Nephron progenitor cell (in vitro differentiated cells): ENCODE results near the gene SLC35F1.

ENCODE experiments used
- DNase-seq: peaks from one replicate; pipeline ENCODE4 v3.0.0; 2021
- H3K27ac Mint-ChIP-seq: 2 replicates; pipeline ENCODE4 v1.8.0; 2021; ENCODE audit warnings: mild to moderate bottlenecking, moderate library complexity, mixed read lengths
- H3K27me3 Mint-ChIP-seq: 2 replicates; pipeline ENCODE4 v1.8.0; 2021; ENCODE audit warnings: mild to moderate bottlenecking, low read depth, mixed read lengths; ENCODE audit not compliant: poor library complexity
- H3K36me3 Mint-ChIP-seq: 2 replicates; pipeline ENCODE4 v1.8.0; 2021; ENCODE audit warnings: low read depth, mixed read lengths
- H3K4me1 Mint-ChIP-seq: 2 replicates; pipeline ENCODE4 v1.8.0; 2021; ENCODE audit warnings: mixed read lengths
- H3K4me3 Mint-ChIP-seq: 2 replicates; pipeline ENCODE4 v1.8.0; 2021; ENCODE audit warnings: mild to moderate bottlenecking, moderate library complexity, mixed read lengths
- H3K9me3 Mint-ChIP-seq: 2 replicates; pipeline ENCODE4 v1.8.0; 2021; ENCODE audit warnings: mild to moderate bottlenecking, moderate library complexity, mixed read lengths
- TF ChIP-seq, protein P1 (sequence below): fragments of 200-600 bp; sonication (generic); IDR thresholded peaks from 2 replicates; pipeline ENCODE4 v1.5.0; 2021; ENCODE audit warnings: antibody characterized with exemption

The SLC35F1 gene

DNA sequence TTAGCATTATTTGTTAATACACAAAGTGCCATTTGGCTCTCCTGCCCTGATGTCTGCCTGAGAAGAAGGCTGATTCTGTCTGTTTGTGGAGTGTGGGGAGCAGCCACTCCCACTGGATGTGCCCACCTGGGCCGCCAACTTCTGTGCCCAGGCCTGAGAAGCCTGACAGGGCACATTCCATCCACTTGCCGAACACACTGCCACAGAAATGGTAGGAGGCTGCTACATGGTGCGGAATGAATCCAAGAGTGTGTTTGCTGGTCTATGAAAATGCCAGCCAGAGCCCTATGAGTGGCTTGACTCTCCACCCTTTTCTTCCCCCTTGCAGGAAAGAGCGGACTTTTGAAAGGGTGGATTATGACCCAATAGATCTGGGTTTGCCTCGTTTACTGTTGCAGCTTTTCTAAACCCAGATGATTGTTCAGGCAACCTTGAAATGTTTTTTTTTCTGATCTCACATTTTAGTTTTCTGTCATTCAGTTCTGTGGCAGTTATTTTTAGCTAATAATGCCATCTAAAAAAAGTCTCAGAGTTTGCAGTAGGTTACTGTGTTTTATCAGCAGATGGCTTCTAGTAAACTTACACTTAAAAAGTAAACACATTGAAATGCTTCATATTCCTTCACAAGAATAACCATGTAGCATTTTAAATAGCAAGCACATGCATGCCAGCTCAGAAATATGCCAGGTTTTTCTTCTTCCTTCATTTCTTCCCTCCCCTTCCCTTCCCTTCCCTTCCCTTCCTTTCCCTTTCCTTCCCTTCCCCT is 196.5 kb downstream of the SLC35F1 start:
- TF ChIP-seq, protein P1, sequence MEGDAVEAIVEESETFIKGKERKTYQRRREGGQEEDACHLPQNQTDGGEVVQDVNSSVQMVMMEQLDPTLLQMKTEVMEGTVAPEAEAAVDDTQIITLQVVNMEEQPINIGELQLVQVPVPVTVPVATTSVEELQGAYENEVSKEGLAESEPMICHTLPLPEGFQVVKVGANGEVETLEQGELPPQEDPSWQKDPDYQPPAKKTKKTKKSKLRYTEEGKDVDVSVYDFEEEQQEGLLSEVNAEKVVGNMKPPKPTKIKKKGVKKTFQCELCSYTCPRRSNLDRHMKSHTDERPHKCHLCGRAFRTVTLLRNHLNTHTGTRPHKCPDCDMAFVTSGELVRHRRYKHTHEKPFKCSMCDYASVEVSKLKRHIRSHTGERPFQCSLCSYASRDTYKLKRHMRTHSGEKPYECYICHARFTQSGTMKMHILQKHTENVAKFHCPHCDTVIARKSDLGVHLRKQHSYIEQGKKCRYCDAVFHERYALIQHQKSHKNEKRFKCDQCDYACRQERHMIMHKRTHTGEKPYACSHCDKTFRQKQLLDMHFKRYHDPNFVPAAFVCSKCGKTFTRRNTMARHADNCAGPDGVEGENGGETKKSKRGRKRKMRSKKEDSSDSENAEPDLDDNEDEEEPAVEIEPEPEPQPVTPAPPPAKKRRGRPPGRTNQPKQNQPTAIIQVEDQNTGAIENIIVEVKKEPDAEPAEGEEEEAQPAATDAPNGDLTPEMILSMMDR = no peak
- H3K27me3 Mint-ChIP-seq = no peaks in the 10 kb centered on the region
- no peak overlapping the region for H3K4me3 Mint-ChIP-seq
- DNase-seq = no peak
- H3K27ac Mint-ChIP-seq = no peak overlapping the region
- peaks cover 15% of the 10 kb centered on the region for H3K4me1 Mint-ChIP-seq
- no peaks in the 10 kb centered on the region for H3K36me3 Mint-ChIP-seq
- peaks cover 10% of the 10 kb centered on the region for H3K9me3 Mint-ChIP-seq

- Mint-ChIP-seq H3K27me3 (no peaks in the 10 kb centered on the region), H3K27ac (no peak overlapping the region), H3K4me3 (no peak overlapping the region), H3K9me3 (no peaks in the 10 kb centered on the region), H3K4me1 (peaks cover 29% of the 10 kb centered on the region), H3K36me3 (no peaks in the 10 kb centered on the region)
- no peak for DNase-seq
- TF ChIP-seq, protein P1 = no peak
Measured at GRCh38 chr6:118122161-118122725, 215.2 kb downstream of the SLC35F1 start.

- Mint-ChIP-seq H3K4me1 (peaks cover 29% of the 10 kb centered on the region), H3K27ac (no peak overlapping the region), H3K9me3 (no peaks in the 10 kb centered on the region), H3K27me3 (no peaks in the 10 kb centered on the region), H3K36me3 (no peaks in the 10 kb centered on the region), H3K4me3 (no peak overlapping the region)
- no peak for DNase-seq
- TF ChIP-seq, protein P1 = no peak
Measured at GRCh38 chr6:118122801-118123200, 215.7 kb downstream of the SLC35F1 start.

DNA sequence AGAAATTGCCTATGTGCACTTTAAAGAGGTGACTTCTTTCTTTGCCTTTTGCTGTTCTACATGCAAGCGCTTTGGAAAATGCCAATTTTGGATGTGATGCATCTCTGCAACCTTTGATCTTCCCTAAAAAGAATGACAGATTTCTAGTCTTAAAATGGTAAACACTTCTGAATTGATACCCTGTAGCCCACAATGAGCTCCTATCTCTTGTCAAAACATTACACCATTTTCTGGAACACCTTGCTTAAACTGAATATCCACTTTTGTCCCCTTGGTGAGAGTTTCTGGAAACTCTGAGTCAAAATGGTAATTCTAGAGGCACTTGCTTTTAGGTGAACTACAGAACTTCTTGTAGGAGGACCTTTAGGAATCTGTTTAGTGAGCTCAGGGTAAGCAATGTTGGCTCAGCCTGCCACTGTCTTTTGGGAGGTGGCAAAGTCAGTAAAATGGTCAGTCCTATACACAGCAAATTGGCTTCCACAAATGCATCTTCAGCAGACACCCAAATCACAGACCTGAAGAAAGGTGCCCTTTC is 216.5 kb downstream of the SLC35F1 start:
- H3K4me1 Mint-ChIP-seq = peaks cover 29% of the 10 kb centered on the region
- H3K36me3 Mint-ChIP-seq = no peaks in the 10 kb centered on the region
- no peaks in the 10 kb centered on the region for H3K9me3 Mint-ChIP-seq
- TF ChIP-seq, protein P1 = no peak
- no peak overlapping the region for H3K4me3 Mint-ChIP-seq
- no peak overlapping the region for H3K27ac Mint-ChIP-seq
- no peaks in the 10 kb centered on the region for H3K27me3 Mint-ChIP-seq
- no peak for DNase-seq

DNA sequence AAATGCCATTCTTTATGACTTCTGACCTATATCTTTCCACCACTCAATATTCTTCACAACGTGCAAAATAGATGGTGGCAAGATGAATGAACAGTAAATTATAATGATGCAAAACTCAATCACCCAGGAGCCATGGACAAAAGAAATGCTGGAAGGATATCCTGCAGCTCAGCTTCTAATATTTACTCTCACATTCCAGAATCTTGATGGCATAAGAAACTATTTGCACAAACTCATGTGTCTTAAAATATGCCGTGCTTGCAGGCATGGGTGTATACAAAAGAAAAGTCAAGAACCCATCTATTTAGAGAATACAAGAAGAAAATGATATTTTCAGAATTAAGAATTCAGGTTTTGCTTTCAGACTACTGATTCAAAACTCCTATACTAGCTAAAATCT is 217.8 kb downstream of the SLC35F1 start:
- no peaks in the 10 kb centered on the region for H3K27me3 Mint-ChIP-seq
- no peaks in the 10 kb centered on the region for H3K36me3 Mint-ChIP-seq
- no peaks in the 10 kb centered on the region for H3K9me3 Mint-ChIP-seq
- TF ChIP-seq, protein P1 = no peak
- peaks cover 29% of the 10 kb centered on the region for H3K4me1 Mint-ChIP-seq
- no peak overlapping the region for H3K27ac Mint-ChIP-seq
- no peak overlapping the region for H3K4me3 Mint-ChIP-seq
- DNase-seq = no peak
